HPDE6-E6E7 (cell line): Measurements from ENCODE around the gene ANKRD34C.

Experiments used
- DNase-seq: peaks from one replicate; pipeline ENCODE4 v3.0.0; 2011; ENCODE audit warnings: missing footprints; ENCODE audit errors: extremely low spot score

ANKRD34C gene

GRCh38 chr15:79282371-79283251, at the start of gene ANKRD34C:
Gene ANKRD34C, plus strand, starts transcription at chr15:79282722. Its CDS starts 10,563 bp downstream, at chr15:79293285.
- DNase-seq: no peak

- no peak for DNase-seq
Observed at GRCh38 chr15:79233236-79233635, 49.3 kb upstream of the ANKRD34C start.

- no peak for DNase-seq
Observed at GRCh38 chr15:79240036-79240435, 42.5 kb upstream of the ANKRD34C start.

GRCh38 chr15:79243723-79244122, 38.8 kb upstream of the ANKRD34C start:
- no peak for DNase-seq

- DNase-seq: no peak
Observed at GRCh38 chr15:79244876-79245275, 37.6 kb upstream of the ANKRD34C start.

GRCh38 chr15:79248183-79248582, 34.3 kb upstream of the ANKRD34C start:
- DNase-seq: no peak

- no peak for DNase-seq
Observed at GRCh38 chr15:79257454-79257853, 25.1 kb upstream of the ANKRD34C start.

- no peak for DNase-seq
Observed at GRCh38 chr15:79261836-79262235, 20.7 kb upstream of the ANKRD34C start.

- peak; percentile 49 for DNase-seq
Observed at GRCh38 chr15:79265167-79265566, 17.4 kb upstream of the ANKRD34C start.

GRCh38 chr15:79265987-79266579, 16.4 kb upstream of the ANKRD34C start:
- no peak for DNase-seq

GRCh38 chr15:79283252-79284048, 928 bp downstream of the ANKRD34C start:
- peak; percentile 26 for DNase-seq

- no peak for DNase-seq
Observed at GRCh38 chr15:79290642-79291275, 8.2 kb downstream of the ANKRD34C start.

- no peak for DNase-seq
Observed at GRCh38 chr15:79292011-79292410, 9.5 kb downstream of the ANKRD34C start.

- no peak for DNase-seq
Observed at GRCh38 chr15:79294075-79294474, 11.6 kb downstream of the ANKRD34C start.

- no peak for DNase-seq
Observed at GRCh38 chr15:79296583-79296982, 14.1 kb downstream of the ANKRD34C start.

- no peak for DNase-seq
Observed at GRCh38 chr15:79299126-79299840, 16.8 kb downstream of the ANKRD34C start.

- DNase-seq: no peak
Observed at GRCh38 chr15:79299841-79300235, 17.3 kb downstream of the ANKRD34C start.

- DNase-seq: no peak
Observed at GRCh38 chr15:79307251-79307650, 24.7 kb downstream of the ANKRD34C start.

GRCh38 chr15:79308874-79309273, 26.4 kb downstream of the ANKRD34C start:
- no peak for DNase-seq

- DNase-seq: peak; percentile 20
Observed at GRCh38 chr15:79310612-79310984, 28.1 kb downstream of the ANKRD34C start.
